ENCODE data around the gene ZNF70.
A peak's percentile ranks its signal among the peaks of the same experiment; 100 is the strongest.

Gene ZNF70

DNA sequence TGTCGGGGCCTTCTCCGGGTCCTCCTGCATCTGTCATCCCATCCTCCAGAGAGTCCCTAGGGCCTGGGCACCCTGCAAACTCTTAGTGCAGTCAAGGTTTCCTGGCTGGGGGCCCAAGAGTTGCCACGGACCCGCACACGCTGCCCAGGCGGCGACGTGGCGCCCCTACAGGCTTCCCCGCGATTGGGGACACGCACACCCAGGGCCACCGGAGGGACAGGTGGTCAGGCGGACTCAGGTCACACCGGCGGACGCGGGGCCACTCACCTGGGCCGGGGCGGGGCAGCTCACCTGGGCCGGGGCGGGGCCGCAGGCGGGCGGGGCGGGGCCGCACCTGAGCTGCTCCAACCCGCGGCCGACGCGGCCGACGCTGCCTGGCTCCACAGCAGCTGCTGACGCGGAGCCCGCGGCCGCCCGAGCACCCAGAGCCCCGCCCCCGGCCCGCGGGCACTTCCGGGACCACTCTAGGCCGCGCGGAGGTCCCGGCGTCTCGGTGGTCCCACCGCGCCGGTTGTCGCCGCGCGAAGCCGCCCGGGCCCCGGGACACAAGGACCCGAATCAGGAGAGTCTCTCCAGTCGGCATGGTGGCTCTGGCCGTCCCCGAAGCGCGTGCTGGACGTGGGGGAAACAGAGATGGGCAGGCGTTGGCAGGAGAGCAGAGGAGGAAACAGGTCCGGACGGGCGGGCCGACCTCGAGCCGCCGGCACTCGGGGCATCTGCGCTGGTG, at the start of gene ZNF70:
ZNF70 (minus strand) TSS at position 399 of the 727 bp plus-strand sequence. CDS start 5,972 bp downstream, outside the sequence.
- peak; percentile 83 to 86 for DNase-seq

GRCh38 chr22:23796461-23796860, 45.5 kb upstream of the ZNF70 start:
- no peak for DNase-seq

DNA sequence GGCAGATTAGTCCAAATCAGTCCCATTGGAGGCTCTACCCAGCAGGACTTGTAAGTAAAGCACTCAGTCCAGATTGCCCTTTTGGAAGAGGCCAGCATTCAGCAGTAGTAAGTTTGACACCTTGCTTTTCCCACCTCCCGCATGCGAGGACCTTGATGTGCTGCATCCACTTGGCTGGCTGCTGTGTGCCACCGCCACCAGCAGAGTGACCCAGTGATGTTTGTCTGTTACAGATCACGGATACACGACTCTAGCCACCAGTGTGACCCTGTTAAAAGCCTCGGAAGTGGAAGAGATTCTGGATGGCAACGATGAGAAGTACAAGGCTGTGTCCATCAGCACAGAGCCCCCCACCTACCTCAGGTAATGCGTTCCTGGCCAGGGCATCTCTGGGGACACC, 42.4 kb upstream of the ZNF70 start:
- DNase-seq = no peak

- DNase-seq = no peak
These were observed 41.1 kb upstream of the ZNF70 start for GRCh38 chr22:23791738-23792645.

GRCh38 chr22:23790819-23791737, 40.2 kb upstream of the ZNF70 start:
- DNase-seq = no peak

GRCh38 chr22:23789638-23790037, 38.7 kb upstream of the ZNF70 start:
- DNase-seq = no peak

DNA sequence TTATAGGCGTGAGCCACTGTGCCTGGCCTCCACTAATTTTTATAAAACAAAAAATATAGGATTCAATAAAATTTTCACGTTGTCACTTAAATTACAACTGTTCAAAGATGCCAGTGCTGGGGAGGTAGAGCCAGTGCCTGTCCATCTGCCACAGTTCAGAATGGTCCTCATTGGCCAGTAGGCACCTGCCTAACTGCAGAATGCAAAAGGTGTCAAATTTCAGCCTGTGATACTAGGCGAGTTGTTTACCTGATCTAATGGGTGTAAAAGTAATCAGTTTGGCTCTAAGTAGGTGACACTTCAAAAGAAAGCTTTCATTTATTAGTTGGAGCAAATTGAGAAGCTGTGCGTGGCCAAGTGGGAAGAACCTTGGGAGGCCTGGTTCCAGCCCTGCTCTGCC, 38.2 kb upstream of the ZNF70 start:
- DNase-seq = no peak

- no peak for DNase-seq
These were observed 37.0 kb upstream of the ZNF70 start for GRCh38 chr22:23787910-23788309.

- no peak for DNase-seq
These were observed 36.6 kb upstream of the ZNF70 start for GRCh38 chr22:23787600-23787896.

DNA sequence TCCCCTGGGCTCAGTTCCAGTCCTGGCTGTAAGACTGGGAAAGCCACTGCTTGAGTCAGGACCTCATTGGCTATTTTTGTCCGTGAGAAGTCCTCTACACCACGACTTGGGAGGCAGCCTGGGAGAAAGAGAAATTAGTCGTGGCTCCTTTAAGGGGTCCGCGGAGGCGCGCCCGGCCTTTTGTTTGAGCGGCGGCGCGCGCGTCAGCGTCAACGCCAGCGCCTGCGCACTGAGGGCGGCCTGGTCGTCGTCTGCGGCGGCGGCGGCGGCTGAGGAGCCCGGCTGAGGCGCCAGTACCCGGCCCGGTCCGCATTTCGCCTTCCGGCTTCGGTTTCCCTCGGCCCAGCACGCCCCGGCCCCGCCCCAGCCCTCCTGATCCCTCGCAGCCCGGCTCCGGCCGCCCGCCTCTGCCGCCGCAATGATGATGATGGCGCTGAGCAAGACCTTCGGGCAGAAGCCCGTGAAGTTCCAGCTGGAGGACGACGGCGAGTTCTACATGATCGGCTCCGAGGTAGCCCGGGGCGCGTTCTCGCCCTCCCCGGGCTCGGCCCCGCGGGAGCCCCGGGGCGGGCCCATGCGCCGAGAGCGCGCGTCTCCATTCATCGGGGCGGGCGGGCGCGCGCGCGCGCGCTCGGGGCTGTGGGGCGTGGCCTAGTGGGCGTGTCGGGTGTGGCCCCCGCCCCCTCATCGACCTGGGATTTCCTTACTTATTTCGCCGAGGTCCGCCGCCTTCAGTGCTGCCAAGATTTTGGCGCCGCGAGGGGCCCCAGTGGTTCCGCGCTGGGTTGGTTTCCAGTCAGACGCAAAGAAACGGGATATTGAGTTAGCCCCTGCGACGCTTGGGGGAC, 36.1 kb upstream of the ZNF70 start, which contains the start of gene SMARCB1:
SMARCB1 (plus strand) TSS at position 215 of the 848 bp plus-strand sequence; CDS start at position 419, 204 bp downstream.
- peak; percentile 86 to 92 for DNase-seq

- DNase-seq = no peak
These were observed 35.4 kb upstream of the ZNF70 start for GRCh38 chr22:23786261-23786710.

DNA sequence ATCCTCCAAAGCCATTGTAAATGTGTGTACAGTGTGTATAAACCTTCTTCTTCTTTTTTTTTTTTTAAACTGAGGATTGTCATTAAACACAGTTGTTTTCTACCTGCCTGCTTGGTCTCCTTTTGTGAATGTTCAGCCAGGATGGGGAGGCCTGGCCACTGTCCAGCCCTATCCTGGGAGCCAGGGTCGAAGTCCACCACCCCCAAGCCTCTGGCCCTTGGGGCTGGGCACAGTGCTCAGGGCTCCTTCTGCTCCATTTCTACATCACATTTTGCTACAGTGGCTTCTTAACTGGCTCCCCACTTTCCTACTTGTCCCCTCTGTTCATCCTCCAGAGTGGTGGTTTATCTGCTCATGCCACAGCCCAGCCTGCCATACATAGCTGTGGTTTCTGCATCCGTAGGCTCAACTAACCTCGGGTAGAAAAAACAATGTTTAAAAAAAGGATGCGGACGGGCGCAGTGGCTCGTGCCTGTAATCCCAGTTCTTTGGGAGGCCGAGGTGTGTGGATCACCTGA, 33.4 kb upstream of the ZNF70 start:
- DNase-seq = no peak

- DNase-seq = no peak
These were observed 32.6 kb upstream of the ZNF70 start for GRCh38 chr22:23783265-23784150.

DNA sequence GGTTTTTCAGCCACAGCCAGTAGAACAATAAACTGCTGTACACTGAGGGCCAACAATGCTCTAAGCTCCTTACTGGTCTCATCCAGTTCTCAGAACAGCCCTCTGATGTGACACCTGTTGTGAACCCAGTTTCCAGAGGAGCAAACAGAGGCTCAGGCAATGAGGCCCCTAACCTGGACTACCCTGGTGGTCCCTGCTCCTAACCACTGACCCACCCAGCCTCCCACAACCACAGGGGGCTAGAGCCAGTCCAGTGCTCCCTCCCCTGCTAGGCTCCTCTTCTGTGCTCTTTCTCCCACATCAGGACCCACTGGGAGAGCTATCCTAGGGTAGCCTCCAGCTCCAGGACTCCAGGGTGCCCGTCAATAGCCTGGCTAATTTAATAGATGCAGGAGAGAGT, 31.8 kb upstream of the ZNF70 start:
- no peak for DNase-seq

DNA sequence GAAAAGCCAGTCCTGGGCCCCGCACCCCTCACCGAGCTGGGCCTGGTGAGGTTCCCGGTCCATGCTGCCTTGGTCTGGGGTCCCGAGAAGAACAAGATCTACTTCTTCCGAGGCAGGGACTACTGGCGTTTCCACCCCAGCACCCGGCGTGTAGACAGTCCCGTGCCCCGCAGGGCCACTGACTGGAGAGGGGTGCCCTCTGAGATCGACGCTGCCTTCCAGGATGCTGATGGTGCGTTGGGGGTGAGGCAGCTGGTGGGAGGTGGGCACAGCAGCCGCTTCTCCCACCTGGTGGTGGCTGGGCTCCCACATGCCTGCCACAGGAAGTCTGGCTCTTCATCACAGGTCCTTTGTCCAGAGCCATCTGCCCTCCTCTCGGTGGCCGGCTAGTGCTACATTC, 31.3 kb upstream of the ZNF70 start:
- no peak for DNase-seq

DNA sequence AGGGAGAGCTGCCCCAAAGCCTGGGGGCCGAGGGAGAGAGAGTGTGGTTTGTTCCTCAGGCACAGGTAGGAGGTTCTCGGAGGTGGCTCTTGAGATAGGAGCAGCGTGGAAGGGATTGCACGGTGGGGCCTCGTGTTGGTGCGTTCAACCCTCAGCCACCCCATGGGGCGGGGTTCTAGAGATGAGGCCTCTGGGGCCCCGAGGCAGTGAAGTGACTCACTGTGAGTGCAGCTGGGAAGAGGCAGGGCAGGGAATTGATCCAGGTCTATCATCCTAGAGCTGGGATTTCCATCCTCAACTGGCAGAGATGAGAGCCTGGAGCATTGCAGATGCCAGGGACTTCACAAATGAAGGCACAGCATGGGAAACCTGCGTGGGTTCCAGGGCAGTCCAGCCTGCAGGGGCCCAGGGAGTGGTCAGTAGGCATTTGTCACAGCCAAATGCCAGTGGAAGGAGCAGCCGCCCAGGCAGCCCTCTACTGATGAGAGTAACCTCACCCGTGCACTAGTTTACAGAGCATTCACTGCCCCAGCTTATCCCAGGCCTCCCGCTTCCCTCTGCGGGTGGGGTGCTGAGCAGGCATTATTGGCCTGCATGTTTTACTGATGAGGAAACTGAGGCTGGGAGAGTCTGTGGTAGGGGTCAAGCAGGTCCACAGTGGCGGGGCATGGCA, 30.7 kb upstream of the ZNF70 start:
- no peak for DNase-seq

DNA sequence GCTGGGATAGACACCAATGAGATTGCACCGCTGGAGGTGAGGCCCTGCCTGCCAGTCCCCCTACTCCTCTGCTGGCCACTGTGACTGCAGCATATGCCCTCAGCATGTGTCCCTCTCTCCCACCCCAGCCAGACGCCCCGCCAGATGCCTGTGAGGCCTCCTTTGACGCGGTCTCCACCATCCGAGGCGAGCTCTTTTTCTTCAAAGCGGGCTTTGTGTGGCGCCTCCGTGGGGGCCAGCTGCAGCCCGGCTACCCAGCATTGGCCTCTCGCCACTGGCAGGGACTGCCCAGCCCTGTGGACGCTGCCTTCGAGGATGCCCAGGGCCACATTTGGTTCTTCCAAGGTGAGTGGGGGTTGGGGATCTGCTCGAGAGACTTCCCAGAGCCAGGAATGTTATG, 30.2 kb upstream of the ZNF70 start:
- no peak for DNase-seq

- no peak for DNase-seq
These were observed 29.3 kb upstream of the ZNF70 start for GRCh38 chr22:23780146-23780748.

DNA sequence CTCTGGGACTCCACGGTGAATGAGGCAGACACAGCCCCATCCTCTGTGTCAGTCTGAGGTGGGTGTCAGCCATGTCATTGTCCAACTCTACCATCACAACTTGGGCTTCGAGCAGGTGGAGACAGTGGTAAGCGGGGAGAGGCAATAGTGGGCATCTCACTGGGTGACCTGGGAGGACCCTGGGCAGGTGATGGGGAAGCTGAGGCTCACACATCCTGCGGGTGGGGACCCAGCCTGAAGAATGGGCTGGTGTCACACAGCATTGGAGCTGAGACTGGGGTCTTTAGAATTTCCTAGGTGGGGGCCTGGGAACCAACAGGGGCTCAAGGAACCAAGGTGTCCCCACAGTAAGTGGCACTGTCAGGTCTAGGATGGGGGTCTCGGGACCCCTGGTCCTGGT, 28.8 kb upstream of the ZNF70 start:
- no peak for DNase-seq

- DNase-seq = no peak
These were observed 28.2 kb upstream of the ZNF70 start for GRCh38 chr22:23779083-23779482.
